ENCODE data around the gene ZBTB34.

Gene ZBTB34

DNA sequence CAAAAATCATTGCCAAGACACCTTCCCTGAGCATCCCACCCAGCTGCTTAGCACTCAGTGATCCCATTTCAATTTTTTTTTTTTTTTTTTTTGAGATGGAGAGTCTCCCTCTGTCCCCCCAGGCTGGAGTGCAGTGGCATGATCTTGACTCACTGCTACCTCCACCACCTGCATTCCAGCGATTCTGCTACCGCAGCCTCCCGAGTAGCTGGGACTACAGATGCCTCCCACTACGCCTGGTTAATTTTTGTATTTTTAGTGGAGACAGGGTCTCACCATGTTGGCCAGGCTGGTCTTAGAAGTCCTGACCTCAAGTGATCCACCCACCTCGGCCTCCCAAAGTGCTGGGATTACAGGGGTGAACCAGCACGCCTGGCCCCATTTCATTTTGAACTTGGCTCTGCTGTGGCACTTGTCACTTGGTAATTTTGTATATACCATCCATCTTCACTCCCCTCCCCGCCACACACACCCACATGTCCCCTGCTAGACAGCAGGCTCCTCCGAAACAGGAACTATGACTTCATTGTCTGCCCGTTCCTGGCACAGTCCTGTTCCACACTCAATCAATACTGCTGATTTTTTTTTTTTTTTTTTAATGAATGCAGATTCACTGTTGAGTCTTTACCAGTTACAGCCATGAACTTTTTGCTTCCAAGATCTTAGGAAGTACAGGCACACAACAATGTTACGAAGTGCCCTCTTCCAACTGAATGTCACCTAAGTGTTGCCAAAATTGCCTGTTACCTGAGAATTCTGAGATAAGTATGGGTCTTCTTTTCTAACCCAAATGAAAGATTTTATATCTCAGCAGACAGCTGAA, 17.3 kb upstream of the ZBTB34 start:
- no peak for DNase-seq (ENCODE audit: low read depth in 2 of 2)

DNA sequence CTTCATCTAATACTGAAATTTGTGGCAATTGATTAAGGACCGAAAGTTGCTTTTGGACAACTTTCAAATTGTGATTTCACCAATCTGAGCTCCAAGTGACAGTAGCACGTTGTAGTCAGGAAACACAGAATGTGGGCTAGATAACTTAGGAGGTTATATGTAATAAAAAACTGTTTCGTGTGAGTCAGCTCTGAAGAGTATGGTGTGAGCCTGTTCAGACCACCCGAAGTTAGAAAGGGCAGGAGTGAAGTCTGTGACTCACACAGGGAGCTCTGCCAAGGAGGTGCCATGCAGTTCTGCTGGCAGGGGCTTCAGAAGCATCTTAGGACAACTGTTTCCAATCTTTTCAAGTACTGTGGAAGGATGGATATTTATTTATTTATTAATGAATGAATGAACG, 16.4 kb upstream of the ZBTB34 start:
- peak; percentile 28 to 32 for DNase-seq (ENCODE audit: low read depth in 2 of 2)

DNA sequence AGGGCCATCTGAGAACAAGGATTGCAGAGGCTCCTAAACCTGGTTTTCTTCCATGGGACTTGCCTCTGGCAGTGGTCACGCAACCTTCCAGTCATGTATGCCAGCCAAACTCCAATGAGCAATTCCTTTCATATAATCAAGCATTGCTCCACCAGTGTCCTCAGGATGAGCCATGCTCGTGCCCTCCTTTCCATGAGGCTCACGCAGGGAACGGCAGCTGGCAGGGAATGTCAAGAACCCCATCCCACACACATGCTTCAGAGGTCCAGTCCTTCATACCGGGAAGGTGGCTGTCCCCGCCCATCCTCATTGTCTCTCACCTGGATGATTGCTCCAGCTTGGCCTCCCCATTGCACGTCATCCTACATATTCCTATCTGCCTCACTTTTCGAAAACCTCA, 13.4 kb upstream of the ZBTB34 start:
- DNase-seq (ENCODE audit: low read depth in 2 of 2) = no peak

DNA sequence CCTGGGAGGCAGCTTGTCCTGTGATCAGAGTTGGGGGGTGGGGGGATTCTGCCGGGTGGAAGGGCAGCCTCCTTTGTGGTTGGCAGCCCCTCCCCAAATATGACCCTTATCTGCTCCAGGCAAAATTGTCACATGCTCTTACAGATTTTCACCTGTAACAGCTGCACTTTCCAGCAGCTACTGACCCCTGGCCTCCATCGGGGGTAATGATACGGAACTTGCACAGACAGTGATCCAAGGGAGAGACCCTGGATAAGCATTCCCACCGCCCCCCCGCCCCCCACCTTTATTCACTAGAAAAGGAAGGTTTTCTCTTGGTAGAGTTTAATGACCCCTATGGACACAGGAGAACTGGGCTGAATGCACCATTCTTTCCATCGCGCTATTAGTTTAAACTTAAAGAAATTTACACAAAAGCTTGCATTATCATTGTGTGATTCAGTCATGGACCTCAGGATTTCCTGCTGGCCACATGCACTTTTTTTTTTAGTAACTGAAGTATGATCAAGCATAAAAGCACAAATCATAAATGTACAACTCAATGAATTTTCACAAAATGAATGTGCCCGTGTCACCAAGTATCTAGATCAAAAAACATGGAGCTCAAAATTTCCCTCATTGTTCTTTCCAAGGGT, 10.7 kb upstream of the ZBTB34 start:
- DNase-seq (ENCODE audit: low read depth in 2 of 2) = no peak

DNA sequence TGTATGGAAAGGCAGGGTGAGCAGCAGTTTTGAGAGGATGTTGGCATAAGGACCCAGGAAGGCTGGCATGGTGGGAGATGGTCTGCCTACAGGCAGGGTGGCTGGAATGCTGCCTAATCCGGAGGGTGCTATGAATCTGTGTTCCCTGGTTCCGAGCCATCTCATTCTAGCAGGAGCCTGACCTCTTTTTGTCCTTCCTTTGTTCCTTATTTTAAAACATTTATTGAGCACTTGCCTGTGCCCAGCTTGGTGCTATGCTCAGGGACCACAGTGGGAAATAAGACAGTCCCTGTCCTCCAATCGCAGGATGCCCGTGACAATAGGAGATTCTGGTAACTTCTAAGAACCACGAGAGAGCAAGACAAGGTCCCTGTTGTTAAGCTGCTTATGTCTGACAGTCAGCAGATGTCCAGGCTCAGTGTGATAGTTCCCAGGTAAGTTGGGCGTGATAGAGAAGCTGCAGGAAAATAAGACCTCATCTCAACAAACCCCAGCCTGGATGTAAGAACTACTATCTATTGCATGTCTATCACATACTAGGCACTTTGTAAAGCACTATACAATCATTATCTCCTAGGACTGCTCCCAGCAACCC, 9.1 kb upstream of the ZBTB34 start:
- DNase-seq (ENCODE audit: low read depth in 2 of 2) = no peak

DNA sequence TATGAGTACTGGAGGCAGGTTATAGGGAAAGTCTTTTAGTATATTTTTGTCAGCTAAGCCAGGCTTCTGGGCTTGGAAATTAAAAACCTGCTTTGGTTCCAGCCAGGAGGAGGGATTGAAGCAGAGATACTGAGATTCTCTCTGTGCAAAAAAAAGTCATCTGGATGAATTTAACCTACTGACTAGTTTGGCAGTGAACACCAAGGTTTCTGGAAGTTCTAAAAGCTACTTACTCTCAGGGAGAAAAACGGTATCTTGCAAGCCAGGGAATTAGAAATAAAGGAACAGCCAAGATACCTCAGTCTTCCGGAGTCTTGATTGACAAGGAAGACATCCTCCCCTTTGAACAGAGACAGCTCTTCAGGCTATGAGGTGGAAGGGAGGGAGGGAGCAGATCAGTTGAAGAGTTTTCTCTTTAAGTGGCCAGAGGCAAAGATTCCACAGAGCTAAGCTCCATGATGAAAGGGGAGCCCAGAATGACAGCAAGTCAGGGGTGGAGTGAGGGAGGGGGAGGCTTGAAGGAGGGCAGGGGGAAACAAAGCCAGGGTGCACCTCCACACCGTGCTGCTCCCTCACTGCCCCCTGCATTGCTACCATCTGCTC, 8.3 kb upstream of the ZBTB34 start:
- no peak for DNase-seq (ENCODE audit: low read depth in 2 of 2)

DNA sequence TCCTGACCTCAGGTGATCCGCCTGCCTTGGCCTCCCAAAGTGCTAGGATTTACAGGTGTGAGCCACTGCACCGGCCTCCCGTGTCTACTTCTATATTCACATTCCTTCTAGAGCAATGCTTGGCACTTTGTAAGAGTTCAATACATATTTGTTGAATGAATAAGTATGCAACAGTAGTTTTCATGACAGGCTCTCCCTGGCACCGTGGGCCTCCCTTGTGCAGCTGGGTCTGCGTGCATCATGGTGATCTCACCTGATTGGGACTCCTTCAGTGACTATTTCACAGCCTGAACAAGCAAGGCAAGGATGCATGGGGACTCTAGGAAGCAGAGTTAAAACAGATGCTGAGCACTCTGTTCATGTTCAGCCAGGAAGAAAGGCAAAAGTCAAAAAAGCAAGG, 6.8 kb upstream of the ZBTB34 start:
- DNase-seq (ENCODE audit: low read depth in 2 of 2) = no peak

DNA sequence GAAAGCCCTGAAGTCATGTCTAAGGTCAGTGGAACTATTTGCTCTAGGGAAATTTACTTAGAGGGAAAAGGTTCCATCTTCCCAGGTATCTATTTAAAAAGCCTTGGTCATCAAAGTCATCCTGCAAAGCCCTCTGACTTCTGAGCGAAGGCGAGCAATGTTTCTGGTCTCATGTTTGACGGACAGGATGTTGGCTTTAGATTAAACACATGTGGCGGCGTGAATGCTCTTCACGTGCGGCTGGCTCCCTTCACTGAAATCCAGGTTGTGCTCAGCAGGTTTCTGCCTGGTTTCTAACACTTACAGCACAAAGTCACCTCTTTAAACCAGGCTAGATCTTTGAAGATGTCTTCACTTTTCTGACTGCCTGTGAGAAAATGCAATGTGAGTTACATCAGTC, 5.7 kb upstream of the ZBTB34 start:
- DNase-seq (ENCODE audit: low read depth in 2 of 2) = no peak

DNA sequence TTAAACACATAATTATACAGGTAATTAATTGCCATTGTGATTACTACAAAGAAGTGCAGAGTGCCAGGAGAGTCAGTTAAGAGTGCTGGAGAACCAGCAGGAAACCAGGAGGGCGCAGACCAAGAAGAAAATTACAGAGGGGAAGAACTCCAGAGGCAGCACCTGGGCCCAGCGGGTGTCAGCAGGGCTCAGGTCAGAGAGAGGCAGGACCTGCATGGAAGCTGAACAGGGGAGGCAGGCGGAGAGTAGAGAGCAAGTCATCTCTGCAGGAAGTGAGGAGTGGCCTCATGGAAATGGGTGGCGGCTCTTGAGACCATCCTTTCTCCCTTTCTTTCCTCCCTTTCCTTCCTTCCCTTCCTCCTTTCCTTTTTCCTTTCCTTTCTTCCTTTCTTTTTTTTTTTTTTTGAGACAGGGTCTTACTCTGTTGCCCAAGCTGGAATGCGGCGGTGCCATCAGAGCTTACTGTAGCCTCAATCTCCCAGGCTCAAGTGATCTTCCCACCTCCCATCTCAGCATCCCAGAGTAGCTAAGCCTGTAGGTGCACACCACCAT, 4.0 kb upstream of the ZBTB34 start:
- DNase-seq (ENCODE audit: low read depth in 2 of 2) = no peak

DNA sequence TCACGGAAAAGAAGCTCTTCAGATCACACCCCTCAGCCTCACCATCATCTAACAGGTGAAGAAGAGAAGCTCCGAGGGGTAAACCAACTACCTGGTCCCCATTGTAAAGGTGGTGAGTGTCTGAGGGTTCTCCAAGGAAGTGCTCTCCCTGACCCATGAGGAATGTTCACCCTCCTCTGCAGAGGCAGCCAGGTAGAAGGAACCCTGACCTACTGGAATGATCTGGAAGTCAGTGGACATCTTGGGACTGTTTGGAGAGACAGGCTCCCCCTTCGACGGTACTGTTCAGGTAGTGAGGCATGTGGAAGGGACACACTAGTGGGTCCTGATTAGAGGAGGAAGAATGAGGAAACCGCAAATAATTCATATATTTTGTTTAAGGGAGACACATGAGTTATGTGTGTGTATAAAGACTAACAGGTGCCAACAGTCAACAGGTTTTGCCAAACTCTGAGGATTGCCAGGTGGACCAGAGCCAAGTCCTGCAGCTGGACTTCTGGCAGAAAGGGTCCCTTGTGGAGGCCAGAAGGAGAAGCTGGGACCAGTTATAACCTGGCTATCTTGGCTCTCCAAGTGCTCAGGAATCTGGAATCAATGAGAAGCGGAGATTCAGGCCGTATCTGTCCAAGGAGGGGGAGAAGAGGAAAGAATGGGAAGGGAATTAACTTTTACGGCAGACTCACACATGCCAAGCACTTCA, 3.0 kb upstream of the ZBTB34 start:
- DNase-seq (ENCODE audit: low read depth in 2 of 2) = no peak

DNA sequence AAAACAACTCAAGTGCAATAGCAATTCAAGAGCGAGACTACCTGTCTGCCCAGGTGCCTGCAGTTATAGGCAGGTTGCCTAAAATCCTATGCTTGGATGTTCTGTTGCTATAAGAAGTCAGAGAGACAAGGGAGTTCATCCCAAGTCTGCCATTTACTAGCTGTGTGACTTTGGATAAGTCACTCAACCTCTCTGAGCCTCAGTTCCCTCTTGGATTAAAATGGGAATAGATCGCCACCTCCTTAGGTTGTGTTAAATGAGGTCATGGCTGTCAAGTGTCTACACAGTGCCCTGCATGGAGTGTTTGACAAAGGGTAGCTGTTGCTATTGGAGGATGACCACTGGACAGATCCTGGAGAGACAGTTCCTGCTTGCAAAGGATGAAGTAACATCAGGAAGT, 1.3 kb upstream of the ZBTB34 start:
- DNase-seq (ENCODE audit: low read depth in 2 of 2) = no peak

DNA sequence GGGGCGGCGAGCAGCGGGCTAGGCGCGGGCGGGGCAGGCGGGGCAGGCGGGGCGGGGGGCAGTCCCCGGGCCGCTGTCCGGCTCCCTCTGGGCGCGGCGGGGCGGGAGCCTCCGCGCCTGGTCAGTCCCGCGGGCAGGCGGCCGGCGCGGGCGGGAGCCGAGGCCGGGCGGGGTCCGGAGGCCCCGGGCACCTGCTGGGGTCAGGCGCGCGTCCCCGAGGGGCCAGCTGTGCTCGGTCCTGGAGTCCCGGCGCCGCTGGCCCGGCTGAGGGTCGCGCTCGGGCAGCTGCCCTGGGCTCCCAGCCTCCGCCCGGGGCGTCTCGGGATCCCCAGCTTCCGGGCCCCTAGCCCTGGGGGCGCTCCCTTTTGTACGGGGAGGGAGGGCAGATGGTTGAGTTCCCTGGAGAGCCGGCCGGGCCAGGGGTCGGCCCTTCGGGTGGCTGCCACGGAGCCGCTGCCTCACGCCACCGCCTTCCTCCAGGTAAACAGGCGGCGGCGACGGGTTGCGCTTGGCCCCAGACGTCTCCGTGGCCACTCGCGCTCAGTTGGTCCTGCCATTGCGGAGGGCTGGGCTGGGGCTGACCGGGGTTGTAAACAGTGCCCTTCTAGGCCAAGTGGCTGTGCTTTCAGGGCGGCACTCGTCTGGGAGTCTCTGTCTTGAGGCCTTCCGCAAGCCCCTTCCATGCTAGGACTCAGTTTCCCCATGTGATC, 473 bp downstream of the ZBTB34 start:
- DNase-seq (ENCODE audit: low read depth in 2 of 2) = no peak

DNA sequence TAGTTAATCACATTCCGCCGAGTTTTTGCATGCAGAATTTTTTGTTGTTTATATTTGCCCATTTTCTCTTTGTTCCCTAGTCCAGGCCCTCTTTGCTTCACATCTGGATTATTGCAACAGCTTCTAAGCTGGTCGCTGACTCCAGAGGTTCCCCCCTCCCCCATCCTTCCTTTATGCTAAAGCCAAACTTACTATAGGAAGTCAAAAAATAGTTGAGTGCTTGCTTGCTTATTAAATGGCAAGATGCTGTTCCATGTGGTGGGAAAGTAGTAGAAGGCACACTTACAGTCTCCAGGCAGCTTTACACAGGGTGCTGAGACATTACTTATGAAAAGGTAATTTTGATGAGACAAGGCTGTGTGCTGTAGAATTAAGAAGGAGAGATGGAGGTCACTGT, 1.3 kb downstream of the ZBTB34 start:
- peak; percentile 22 to 25 for DNase-seq (ENCODE audit: low read depth in 2 of 2)

DNA sequence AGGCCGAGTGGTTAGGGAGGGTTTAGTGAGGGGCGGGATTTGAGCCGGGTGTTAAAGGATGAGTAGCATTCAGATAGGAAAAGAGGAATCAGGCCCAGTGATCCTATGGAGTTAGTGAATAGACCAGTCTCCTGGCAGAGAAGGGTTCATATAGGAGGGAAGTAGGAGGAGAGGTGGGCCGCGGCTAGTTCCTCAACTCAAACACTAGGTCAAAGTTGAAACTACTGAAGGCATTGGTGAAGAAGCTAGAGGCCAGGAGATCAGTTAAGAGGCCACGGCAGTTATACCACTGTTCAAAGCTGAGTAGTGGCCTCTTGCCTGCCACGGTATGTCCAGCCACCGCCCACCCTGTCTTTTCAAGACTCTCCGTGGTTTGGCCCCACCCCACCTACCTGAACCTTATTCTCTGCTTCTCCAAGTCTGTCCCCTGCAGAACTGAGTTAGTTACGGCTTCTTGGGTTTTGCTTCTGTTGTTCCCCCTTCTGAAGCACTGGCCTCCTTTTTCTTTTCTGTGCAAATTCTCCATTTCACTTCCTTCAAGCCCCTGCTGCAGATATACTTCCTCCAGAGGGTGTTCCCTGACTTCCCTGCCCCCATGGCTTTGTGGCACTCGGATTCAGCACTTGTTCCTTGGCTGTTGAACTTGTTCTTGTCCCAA, 1.8 kb downstream of the ZBTB34 start:
- no peak for DNase-seq (ENCODE audit: low read depth in 2 of 2)

DNA sequence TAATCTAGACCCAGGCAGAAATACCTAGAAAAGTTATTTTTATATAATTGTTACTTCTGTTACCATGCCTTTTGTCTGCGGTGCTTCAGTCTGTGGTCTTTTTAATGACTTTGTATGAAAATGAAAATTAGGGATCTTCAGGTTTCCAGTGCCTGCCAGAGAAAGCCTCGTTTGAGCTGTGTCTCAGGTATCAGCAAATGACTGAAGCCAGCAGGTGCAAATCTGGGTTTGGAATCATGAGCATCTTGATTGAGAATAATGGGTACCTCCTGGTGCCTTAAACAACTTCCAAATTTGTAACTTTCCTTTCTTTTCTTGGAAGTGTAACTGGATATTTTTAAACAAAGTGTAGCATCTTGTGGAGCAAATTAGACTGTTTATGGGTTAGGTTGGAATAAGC, 4.3 kb downstream of the ZBTB34 start:
- no peak for DNase-seq (ENCODE audit: low read depth in 2 of 2)

DNA sequence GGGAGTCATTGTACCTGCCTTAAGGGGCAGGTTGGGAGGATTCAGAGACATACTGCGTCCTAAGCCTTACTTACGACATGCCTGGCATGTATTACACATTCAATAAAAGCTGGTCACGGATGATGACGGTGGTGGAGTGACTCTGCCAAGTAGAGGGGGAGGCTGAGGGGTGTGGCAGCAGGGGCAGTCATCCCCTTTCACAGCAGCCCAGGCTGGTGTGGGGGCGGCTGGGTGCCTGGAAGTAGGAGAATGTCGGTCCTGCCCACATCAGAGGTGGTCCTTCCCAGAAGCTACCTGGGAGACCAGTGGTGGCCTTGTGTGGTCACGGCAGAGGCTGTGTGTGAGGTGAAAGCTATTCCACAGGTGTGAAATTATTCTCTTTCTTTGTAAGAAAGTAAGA, 8.9 kb downstream of the ZBTB34 start:
- no peak for DNase-seq (ENCODE audit: low read depth in 2 of 2)

DNA sequence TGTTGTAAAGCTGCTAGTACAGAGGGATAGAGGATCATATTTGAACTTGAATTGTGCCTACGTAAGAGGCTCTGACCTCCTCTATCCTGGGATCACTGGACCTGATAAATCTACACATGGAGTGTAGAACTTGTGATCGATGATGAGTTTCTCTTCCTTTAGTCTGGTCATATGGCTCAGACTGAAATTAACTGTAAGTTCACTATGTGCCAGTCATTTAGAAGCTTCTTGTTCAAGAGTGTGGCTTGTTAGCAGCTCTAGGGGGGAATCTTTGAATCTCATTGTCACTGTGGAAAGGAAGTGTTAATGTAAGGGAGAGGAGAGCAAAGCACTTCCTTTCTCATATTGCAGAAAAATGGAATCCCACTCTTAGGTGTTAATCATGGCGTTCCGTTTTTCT, 12.1 kb downstream of the ZBTB34 start:
- DNase-seq (ENCODE audit: low read depth in 2 of 2) = no peak

DNA sequence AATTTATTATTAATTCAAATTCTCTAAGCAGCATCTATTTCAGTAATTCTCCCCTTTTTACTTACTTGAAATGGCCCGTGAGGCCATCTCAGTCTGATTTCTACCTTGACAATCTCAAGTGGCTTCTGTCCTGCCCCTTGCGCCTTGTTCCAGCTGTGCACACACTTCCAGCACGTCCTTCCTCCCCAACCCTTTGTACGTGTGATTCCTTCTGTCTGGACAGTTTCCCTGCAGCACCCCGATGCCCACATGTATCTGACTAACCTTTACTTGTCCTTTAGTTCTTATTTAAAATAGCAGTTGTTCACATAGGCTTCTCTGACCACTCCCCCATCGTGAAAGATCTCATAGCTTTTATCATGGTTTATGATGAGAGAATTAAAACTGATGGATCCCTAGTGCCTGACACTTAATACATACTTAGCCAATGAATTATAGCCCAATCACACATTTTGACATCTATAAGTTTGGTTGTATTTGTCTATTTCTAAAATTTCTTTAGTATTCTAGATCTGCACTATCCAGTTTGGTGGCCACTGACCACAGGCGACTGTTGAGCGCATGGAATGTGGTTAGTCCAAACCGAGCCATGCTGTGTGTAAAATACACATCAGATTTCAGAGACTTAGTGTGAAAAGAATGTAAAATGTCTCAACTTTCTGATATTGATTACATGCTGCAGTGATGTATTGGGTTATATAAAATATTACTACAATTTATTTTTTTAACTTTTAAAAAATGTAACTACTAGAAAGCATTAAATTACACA, 14.3 kb downstream of the ZBTB34 start:
- DNase-seq (ENCODE audit: low read depth in 2 of 2) = no peak

DNA sequence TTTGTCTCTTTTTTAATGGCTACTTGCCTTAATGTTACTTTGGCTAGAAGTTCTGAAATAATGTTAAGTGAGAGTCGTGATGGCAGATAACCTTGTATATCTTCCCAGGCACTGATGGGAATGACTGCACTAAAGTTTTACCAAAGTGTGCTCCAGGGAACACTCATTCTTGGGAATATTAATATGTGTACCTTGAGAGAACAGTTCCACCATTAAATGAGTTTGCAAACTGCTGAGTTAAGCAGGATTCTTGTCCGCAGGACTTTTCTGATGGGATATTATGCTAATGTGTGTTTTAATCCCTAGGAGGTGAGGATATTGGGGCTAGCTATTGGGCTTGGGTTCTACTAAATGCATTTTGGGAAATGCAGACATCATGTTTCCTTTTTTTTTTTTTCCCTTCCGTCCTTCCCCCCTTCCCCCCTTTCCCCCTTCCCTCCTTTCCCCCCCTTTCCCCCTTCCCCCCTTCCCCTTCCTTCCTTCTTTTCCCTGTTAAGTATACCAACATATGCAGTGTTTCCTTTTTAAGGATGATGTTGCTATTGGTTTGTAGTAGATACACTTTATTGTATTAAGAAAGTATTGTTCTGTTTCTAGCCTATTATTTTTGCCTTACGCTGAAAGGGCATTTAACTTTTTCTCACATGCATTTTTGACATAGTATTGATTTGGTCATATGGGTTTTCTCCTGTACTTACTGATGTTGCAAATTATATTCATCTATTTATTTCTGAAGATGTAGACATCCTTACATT, 15.5 kb downstream of the ZBTB34 start:
- DNase-seq (ENCODE audit: low read depth in 2 of 2) = no peak
